GM21390 (cell line): Measurements from ENCODE around the gene CD160.
"Not testable (repeated sequence)": the region's sequence is repeated elsewhere in the genome, so short reads cannot be mapped to it uniquely, and the experiment has no call there.

ENCODE experiments used
- ATAC-seq: cut with Tn5 transposase; IDR thresholded peaks from one replicate; pipeline ENCODE4 v1.9.1; 2021; ENCODE audit not compliant: unreplicated experiment

The CD160 gene

GRCh38 chr1:145708063-145708462, 11.2 kb upstream of the CD160 start:
- ATAC-seq, result no peak

- no peak for ATAC-seq
These were observed 8.8 kb upstream of the CD160 start for GRCh38 chr1:145710291-145711027.

GRCh38 chr1:145711213-145711651, 8.1 kb upstream of the CD160 start:
- ATAC-seq, result no peak

GRCh38 chr1:145714524-145715111, 4.7 kb upstream of the CD160 start:
- ATAC-seq, result no peak

GRCh38 chr1:145716641-145717345, 2.5 kb upstream of the CD160 start:
- ATAC-seq, result no peak

GRCh38 chr1:145717833-145718232, 1.5 kb upstream of the CD160 start:
- ATAC-seq, result no peak

GRCh38 chr1:145718465-145718864, 834 bp upstream of the CD160 start:
- not testable (repeated sequence) for ATAC-seq

DNA sequence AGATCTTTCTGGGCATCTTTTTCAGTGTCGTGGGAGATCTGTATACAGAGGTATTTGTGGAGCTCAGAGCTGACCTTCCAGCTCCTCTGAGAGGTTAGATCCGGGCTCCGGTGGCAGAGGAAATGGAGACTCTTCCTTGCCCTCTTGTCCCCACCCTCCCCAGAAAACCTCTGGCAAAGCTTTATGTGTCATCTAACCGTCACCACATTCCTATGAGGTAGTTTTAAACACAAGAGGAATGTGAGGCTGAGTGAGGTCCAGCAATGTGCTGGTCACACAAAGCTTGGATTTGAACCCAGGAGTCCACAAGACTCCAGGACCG, 1.2 kb downstream of the CD160 start:
- ATAC-seq, result no peak

GRCh38 chr1:145720878-145721671, 1.8 kb downstream of the CD160 start:
- peak; percentile 61 for ATAC-seq

- not testable (repeated sequence) for ATAC-seq
These were observed 6.9 kb downstream of the CD160 start for GRCh38 chr1:145726193-145726592.

DNA sequence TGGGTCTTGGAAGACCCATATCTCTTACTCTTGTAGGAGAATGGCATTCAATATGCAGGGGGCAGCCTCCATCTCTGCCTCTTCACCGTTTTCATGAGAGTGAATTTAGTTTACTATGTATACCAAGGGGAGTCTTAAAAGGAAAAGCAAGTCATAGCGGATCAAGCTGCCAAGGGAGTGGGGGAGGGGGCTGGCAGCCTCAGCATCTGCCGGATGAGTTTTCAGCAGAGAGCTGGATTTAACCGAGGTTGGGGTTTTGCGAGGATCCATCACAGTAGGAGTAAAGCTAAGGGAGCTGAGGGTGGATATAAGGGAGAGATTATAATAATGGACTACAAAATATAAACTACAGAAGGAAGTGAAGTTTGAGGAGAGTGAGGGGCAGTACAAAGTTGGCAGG, 9.9 kb downstream of the CD160 start:
- no peak for ATAC-seq

- ATAC-seq, result no peak
These were observed 10.6 kb downstream of the CD160 start for GRCh38 chr1:145729666-145730436.

DNA sequence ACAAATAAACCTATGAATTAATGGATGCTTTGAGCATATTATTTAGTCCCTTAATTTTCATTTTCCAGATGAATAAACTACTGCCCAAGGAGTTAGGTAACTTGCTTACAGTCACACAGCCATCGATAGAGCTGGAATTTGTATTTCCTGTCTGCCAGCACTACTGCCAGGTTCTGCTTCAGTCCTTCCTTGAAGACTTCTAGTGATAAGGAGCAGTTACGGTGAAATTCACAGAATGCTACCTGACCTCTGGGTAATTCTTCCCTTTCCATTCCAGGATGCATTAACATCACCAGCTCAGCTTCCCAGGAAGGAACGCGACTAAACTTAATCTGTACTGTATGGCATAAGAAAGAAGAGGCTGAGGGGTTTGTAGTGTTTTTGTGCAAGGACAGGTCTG, 11.2 kb downstream of the CD160 start:
- no peak for ATAC-seq

DNA sequence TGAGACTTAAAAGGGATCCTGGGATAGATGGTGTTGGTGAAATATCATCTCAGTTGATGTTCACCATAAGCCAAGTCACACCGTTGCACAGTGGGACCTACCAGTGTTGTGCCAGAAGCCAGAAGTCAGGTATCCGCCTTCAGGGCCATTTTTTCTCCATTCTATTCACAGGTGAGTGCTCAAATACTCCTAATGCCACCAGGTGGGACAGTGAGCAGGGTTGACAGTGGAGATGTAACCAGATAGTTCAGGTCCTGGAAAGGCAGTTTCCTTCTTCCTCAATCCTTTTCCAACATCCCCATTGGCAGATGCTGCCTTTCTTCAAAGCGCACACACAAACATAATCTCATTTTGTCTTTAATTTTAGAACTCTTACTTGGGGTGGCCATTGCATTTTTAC, 11.6 kb downstream of the CD160 start:
- ATAC-seq, result no peak

- no peak for ATAC-seq
These were observed 16.9 kb downstream of the CD160 start for GRCh38 chr1:145736191-145736590.

- ATAC-seq, result no peak
These were observed 21.0 kb downstream of the CD160 start for GRCh38 chr1:145740269-145740668.

GRCh38 chr1:145747398-145748247, 28.3 kb downstream of the CD160 start:
- no peak for ATAC-seq

- no peak for ATAC-seq
These were observed 31.1 kb downstream of the CD160 start for GRCh38 chr1:145750426-145750825.

GRCh38 chr1:145751491-145752037, 32.3 kb downstream of the CD160 start:
- no peak for ATAC-seq

GRCh38 chr1:145757420-145757819, 38.1 kb downstream of the CD160 start:
- ATAC-seq, result no peak
